Nephron (organoid): Measurements from ENCODE around the gene BUD23.

Source experiments
- H3K27ac Mint-ChIP-seq, 3 experiments: 2 replicates each; pipeline ENCODE4 v1.8.0; 2020; ENCODE audit warnings: mixed read lengths in 3 of 3, mild to moderate bottlenecking in 2 of 3, moderate library complexity in 1 of 3
- H3K27me3 Mint-ChIP-seq: 2 replicates; pipeline ENCODE4 v1.8.0; 2021; ENCODE audit warnings: low read depth, mild to moderate bottlenecking, moderate library complexity, mixed read lengths
- H3K36me3 Mint-ChIP-seq: 2 replicates; pipeline ENCODE4 v1.8.0; 2020; ENCODE audit warnings: low read depth, mixed read lengths
- H3K4me1 Mint-ChIP-seq: 2 replicates; pipeline ENCODE4 v1.8.0; 2020; ENCODE audit warnings: mixed read lengths
- H3K4me3 Mint-ChIP-seq, 3 experiments: 2 replicates each; pipeline ENCODE4 v1.8.0; 2020; ENCODE audit warnings: mild to moderate bottlenecking in 3 of 3, mixed read lengths in 3 of 3, moderate library complexity in 2 of 3
- H3K9me3 Mint-ChIP-seq: 2 replicates; pipeline ENCODE4 v1.8.0; 2020; ENCODE audit warnings: mixed read lengths
- TF ChIP-seq, protein P1 (sequence below), 3 experiments: fragments of 200-600 bp; sonication (generic); IDR thresholded peaks; one replicate each; pipeline ENCODE4 v1.5.0; 2021; ENCODE audit warnings: antibody characterized with exemption in 3 of 3; ENCODE audit not compliant: unreplicated experiment in 3 of 3

BUD23 gene

DNA sequence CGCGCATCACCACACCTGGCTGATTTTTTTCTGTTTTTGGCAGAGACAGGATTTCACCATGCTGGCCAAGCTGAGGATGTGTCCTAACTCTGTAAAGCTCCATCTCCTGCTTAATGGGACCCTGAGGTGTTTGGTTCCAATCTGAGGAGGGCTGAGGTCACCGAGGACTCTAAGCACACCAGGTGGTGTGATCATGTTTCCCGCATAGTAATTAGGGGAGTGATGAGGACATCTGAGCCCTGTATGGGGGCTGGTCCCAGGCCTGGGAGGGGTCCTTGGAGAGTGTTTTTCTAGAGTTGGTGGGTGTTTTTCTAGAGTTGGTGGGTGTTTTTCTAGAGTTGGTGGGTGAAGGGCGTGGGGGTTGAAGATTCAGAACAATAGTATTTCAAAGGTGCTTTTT lies 58.2 kb downstream of the BUD23 start:
- Mint-ChIP-seq H3K4me1 (peaks cover 25% of the 10 kb centered on the region), H3K36me3 (no peaks in the 10 kb centered on the region)

DNA sequence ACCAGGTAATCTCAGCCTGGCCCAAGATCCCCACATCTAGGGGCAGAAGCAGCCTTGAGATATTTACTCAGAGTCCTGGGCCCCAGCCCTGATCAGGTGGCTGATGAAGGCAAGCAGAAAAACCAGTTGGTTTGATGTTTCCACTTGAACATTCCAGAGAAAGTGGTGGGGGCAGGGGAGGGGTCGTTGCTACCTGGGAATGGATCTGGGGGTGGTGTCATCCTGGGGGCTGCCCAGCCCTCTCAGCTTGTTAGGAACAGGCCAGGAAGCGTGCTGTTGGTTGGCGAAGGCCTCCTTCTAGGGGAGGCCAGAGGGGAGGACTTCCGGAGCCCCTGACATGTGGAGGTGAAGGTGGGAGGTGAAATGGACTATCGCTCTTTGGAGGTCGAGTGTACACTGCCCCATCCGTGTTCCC lies 58.9 kb downstream of the BUD23 start:
- peak overlapping the region; percentile 92 to 98 (median 93) for H3K27ac Mint-ChIP-seq
- no peaks in the 10 kb centered on the region for H3K36me3 Mint-ChIP-seq
- H3K4me3 Mint-ChIP-seq, result peak overlapping the region; percentile 53 to 60 (median 57)
- H3K27me3 Mint-ChIP-seq, result peaks cover 10% of the 10 kb centered on the region
- TF ChIP-seq, protein P1, sequence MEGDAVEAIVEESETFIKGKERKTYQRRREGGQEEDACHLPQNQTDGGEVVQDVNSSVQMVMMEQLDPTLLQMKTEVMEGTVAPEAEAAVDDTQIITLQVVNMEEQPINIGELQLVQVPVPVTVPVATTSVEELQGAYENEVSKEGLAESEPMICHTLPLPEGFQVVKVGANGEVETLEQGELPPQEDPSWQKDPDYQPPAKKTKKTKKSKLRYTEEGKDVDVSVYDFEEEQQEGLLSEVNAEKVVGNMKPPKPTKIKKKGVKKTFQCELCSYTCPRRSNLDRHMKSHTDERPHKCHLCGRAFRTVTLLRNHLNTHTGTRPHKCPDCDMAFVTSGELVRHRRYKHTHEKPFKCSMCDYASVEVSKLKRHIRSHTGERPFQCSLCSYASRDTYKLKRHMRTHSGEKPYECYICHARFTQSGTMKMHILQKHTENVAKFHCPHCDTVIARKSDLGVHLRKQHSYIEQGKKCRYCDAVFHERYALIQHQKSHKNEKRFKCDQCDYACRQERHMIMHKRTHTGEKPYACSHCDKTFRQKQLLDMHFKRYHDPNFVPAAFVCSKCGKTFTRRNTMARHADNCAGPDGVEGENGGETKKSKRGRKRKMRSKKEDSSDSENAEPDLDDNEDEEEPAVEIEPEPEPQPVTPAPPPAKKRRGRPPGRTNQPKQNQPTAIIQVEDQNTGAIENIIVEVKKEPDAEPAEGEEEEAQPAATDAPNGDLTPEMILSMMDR (IDR thresholded peaks at IDR 0.05; ENCODE audit: unreplicated experiment in 3 of 3), result no peak
- no peaks in the 10 kb centered on the region for H3K9me3 Mint-ChIP-seq
- H3K4me1 Mint-ChIP-seq, result peaks cover 25% of the 10 kb centered on the region

More for the DNA sequence above, 58.2 kb downstream of the BUD23 start:
- peak overlapping the region; percentile 22 to 55 (median 38) for H3K4me3 Mint-ChIP-seq
- H3K27ac Mint-ChIP-seq, result peak overlapping the region; percentile 92 to 98 (median 93)
- TF ChIP-seq, protein P1 (IDR thresholded peaks at IDR 0.05; ENCODE audit: unreplicated experiment in 3 of 3), result no peak
- no peaks in the 10 kb centered on the region for H3K9me3 Mint-ChIP-seq
- H3K27me3 Mint-ChIP-seq, result peaks cover 10% of the 10 kb centered on the region

DNA sequence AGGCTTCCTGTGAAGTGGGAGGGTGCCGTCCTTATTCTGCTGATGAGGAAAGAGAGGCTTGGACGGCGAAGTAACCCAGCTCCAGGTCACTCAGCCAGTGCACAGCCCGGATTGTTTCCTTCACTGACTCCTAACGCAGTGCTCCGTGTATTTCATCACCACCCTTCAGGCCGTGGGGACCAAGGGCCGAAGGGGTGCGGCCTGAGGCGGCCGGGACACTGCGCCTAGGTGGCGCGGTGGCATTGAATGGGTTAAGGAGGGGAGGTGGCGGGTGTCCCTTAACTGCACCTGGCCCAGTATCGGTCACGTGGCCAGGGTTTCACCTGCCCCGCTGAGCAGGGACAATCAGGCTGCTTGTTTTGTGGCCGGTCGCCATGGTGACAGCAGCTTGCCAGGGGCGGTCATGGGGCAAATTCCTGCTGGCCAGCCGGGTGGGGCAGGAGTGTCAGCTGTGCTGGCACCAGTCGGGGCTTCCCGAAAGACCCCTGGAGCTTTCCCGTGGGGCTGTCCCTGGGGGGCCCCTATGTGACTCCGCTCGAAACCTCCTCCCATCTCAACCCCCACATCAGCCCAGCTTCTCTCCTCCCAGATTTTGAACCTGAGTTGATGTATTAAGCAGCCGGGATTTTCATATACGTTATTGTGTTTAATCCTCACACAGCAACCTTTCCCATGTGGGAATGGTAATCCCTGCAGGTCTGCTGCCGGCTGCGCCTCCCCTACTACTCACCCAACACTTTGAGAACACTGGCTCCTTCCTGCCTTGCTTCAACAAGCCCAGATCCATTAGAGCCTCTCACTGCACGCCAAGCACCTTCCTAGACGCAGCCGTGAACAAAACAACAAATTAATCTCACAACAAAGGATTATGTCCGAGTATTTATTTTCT lies 59.6 kb downstream of the BUD23 start:
- Mint-ChIP-seq H3K9me3 (no peaks in the 10 kb centered on the region), H3K4me1 (peaks cover 25% of the 10 kb centered on the region), H3K36me3 (no peaks in the 10 kb centered on the region), H3K27me3 (peaks cover 10% of the 10 kb centered on the region), H3K4me3 (peak overlapping the region; percentile 53 to 60 (median 57)), H3K27ac (peak overlapping the region; percentile 92 to 98 (median 93))
- TF ChIP-seq, protein P1 (IDR thresholded peaks at IDR 0.05; ENCODE audit: unreplicated experiment in 3 of 3), result no peak

DNA sequence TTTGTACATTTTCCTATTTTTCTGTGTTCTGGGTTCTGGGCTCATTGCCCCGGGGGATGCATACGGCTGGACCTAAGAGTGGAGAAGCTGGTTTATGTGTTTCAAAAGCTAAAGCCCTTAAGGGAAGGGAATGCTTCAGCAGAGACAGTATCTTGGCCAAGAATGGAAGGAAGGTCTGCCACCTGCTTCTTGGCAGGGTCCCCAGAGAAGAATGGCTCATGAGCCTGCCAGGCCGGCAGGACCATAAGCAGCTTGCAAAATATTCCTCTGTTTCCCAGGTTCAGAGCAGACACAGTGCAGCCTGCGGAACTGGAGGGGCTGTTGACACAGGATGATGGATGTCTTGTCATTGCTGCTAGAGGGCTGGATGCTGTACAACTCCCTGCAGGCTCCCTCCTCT lies 63.0 kb downstream of the BUD23 start:
- Mint-ChIP-seq H3K27ac (peak overlapping the region; percentile 74 to 91 (median 90)), H3K4me3 (no peak overlapping the region), H3K36me3 (peaks cover 6% of the 10 kb centered on the region), H3K27me3 (peaks cover 10% of the 10 kb centered on the region), H3K9me3 (peaks cover 2% of the 10 kb centered on the region), H3K4me1 (peaks cover 24% of the 10 kb centered on the region)
- TF ChIP-seq, protein P1 (IDR thresholded peaks at IDR 0.05; ENCODE audit: unreplicated experiment in 3 of 3), result no peak
